ENCODE results near the gene ANO5.

ANO5 gene

GRCh38 chr11:22192642-22193347 is at the start of gene ANO5 (continued):
- no peak for TF ChIP-seq ZNF48 (tag by site-specific recombination; IDR thresholded peaks at IDR 0.05)
- TF ChIP-seq CTCF (tag by site-specific recombination; IDR thresholded peaks at IDR 0.05), result 0 out of 2 replicates have a peak, but pooled peaks have one; percentile 3
- TF ChIP-seq ZNF112 (tag by site-specific recombination; IDR thresholded peaks at IDR 0.05), result no peak
- peak; percentile 69; the same call in 1 of the 2 replicates for TF ChIP-seq IKZF3 (tag by site-specific recombination; IDR thresholded peaks at IDR 0.05)
- no peak for TF ChIP-seq ZNF830 (tag by site-specific recombination; IDR thresholded peaks at IDR 0.05; ENCODE audit: low read depth)
- TF ChIP-seq ZBTB21 (tag by site-specific recombination; IDR thresholded peaks at IDR 0.05), result no peak
- TF ChIP-seq ZNF132 (tag by site-specific recombination; IDR thresholded peaks at IDR 0.05; ENCODE audit: borderline replicate concordance), result no peak
- TF ChIP-seq ZNF626 (tag by site-specific recombination; IDR thresholded peaks at IDR 0.05), result no peak
- TF ChIP-seq GLIS2 (tag by site-specific recombination; IDR thresholded peaks at IDR 0.05), result peak; percentile 72
- TF ChIP-seq ZSCAN4 (tag by site-specific recombination; IDR thresholded peaks at IDR 0.05), result no peak
- TF ChIP-seq SP7 (tag by site-specific recombination; IDR thresholded peaks at IDR 0.05), result peak; percentile 11; the same call in 1 of the 2 replicates
- TF ChIP-seq HOXD13 (CRISPR knock-in tag; IDR thresholded peaks at IDR 0.05; ENCODE audit: borderline replicate concordance), result no peak
- TF ChIP-seq ZNF623 (tag by site-specific recombination; IDR thresholded peaks at IDR 0.05), result no peak
- peak; percentile 53 for TF ChIP-seq EGR2 (tag by site-specific recombination; IDR thresholded peaks at IDR 0.05; ENCODE audit: low read depth)
- TF ChIP-seq OVOL3 (tag by site-specific recombination; IDR thresholded peaks at IDR 0.05), result no peak
- TF ChIP-seq ZNF76 (tag by site-specific recombination; IDR thresholded peaks at IDR 0.05; ENCODE audit: borderline replicate concordance, low read depth), result peak; percentile 19; the same call in 1 of the 2 replicates
- TF ChIP-seq KLF8 (tag by site-specific recombination; IDR thresholded peaks at IDR 0.05), result peak; percentile 22; the same call in 1 of the 2 replicates
- no peak for TF ChIP-seq BCL11B (tag by site-specific recombination; IDR thresholded peaks at IDR 0.05; ENCODE audit: low read depth)
- TF ChIP-seq ZFP3 (tag by site-specific recombination; IDR thresholded peaks at IDR 0.05; ENCODE audit: low read depth), result no peak
- TF ChIP-seq KLF16 (tag by site-specific recombination; IDR thresholded peaks at IDR 0.05), result peak; percentile 67
- TF ChIP-seq ZNF555 (tag by site-specific recombination; conservative IDR thresholded peaks at IDR 0.05), result no peak
- peak; percentile 91 for TF ChIP-seq ZBTB48 (tag by site-specific recombination; IDR thresholded peaks at IDR 0.05)
- peak; percentile 86 for TF ChIP-seq PRDM1 (tag by site-specific recombination; IDR thresholded peaks at IDR 0.05)
- peak; percentile 52; the same call in 1 of the 2 replicates for TF ChIP-seq KLF1 (tag by site-specific recombination; IDR thresholded peaks at IDR 0.05)
- TF ChIP-seq ZEB2 (tag by site-specific recombination; IDR thresholded peaks at IDR 0.05), result peak; percentile 64; the same call in 1 of the 2 replicates
- no peak for TF ChIP-seq ZNF521 (tag by site-specific recombination; IDR thresholded peaks at IDR 0.05)
- peak; percentile 34; the same call in 1 of the 2 replicates for TF ChIP-seq GLIS1 (tag by site-specific recombination; IDR thresholded peaks at IDR 0.05)
- TF ChIP-seq ZNF843 (tag by site-specific recombination; IDR thresholded peaks at IDR 0.05), result 0 out of 2 replicates have a peak, but pooled peaks have one; percentile 43
- TF ChIP-seq ZSCAN30 (tag by site-specific recombination; IDR thresholded peaks at IDR 0.05), result no peak
- TF ChIP-seq ZNF223 (tag by site-specific recombination; IDR thresholded peaks at IDR 0.05), result no peak
- no peak for TF ChIP-seq ZNF777 (tag by site-specific recombination; IDR thresholded peaks at IDR 0.05; ENCODE audit: borderline replicate concordance)
- TF ChIP-seq PRDM10 (tag by site-specific recombination; IDR thresholded peaks at IDR 0.05), result peak; percentile 90
- TF ChIP-seq ZNF707 (tag by site-specific recombination; IDR thresholded peaks at IDR 0.05), result no peak
- 0 out of 2 replicates have a peak, but pooled peaks have one; percentile 40 for TF ChIP-seq ZNF501 (tag by site-specific recombination; IDR thresholded peaks at IDR 0.05)
- TF ChIP-seq ZNF324 (tag by site-specific recombination; IDR thresholded peaks at IDR 0.05), result peak; percentile 43; the same call in 1 of the 2 replicates
- TF ChIP-seq ZNF785 (tag by site-specific recombination; IDR thresholded peaks at IDR 0.05), result no peak
